ENCODE measurements around the gene NT5C2.
A peak's percentile ranks its signal among the peaks of the same experiment; 100 is the strongest.
"Not testable (repeated sequence)": the region's sequence is repeated elsewhere in the genome, so short reads cannot be mapped to it uniquely, and the experiment has no call there.

The NT5C2 gene

DNA sequence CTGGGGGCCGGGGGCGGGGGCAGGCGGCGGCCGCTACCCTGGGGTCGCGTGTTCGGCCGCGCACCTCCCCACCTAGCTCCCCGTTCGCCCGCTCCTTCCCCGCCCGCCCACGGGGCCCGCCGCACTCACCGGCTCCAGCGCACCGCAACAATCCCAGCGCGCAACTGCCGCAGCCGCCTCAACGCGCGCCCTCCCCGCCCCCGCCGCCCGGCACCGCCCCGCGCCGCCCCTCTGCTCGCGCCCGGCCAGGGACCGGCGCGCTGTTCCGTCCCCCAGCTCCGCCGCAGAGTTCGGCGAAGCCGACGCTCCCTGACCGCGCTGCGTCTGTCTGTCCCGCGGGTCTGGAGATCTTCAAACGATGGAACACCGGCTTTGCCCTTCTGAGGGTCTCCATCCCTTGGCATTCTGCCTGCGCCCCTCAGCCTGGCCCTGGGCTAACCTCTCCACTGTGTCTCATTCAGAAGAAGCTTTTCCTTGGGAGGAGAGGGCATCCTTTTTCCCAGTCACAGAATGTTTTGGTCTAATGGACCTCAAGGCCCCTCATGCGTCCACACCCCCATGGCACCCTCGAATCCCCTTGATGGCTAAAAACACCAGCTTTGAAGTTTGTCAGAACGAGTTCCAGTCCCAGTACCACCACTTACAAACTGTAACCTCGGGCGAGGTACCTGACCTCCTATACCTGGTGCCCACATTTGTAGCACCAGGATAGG lies at the start of gene NT5C2:
TSS of gene NT5C2 (minus strand) at position 166 of the 713 bp plus-strand sequence. CDS start 18,314 bp downstream, outside the sequence.
- DNase-seq (ENCODE audit: low spot score): peak; percentile 81

DNA sequence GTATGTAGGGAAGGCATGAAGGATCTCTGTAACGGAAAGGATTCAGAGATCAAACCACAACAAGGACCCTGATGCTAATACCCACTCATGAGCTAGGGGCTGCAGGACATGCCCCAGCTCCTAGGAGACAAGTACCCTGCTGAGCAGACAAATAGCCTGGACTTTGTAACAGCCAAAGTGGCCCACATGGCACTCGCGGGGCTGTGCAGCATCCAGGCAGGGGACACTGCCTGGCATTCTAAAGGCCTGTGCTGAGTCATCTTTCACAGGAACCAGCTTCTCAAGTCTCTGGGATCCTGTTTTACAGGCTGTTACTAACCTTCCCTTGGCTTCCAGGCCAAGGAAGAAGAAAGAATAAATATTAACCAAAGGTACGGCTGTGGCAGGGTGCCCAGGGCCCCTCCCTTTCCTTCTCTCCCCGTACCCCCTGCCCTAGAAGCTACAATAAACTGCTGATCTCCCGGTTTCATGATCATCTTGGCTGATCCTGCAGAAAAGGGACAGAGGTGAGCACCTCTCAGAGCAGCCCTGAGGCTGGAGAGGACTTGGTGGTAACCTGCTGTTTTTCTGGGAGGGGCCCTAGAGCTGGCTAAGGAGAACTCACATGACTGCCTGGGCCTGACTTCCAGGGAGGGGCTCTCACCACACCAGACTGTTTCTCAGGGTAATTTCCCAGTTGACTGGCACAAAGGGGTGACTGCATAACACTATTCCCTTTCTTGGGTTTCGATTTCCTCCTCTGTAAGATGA lies 48.4 kb upstream of the NT5C2 start:
- peak; percentile 97 for DNase-seq (ENCODE audit: low spot score)

DNA sequence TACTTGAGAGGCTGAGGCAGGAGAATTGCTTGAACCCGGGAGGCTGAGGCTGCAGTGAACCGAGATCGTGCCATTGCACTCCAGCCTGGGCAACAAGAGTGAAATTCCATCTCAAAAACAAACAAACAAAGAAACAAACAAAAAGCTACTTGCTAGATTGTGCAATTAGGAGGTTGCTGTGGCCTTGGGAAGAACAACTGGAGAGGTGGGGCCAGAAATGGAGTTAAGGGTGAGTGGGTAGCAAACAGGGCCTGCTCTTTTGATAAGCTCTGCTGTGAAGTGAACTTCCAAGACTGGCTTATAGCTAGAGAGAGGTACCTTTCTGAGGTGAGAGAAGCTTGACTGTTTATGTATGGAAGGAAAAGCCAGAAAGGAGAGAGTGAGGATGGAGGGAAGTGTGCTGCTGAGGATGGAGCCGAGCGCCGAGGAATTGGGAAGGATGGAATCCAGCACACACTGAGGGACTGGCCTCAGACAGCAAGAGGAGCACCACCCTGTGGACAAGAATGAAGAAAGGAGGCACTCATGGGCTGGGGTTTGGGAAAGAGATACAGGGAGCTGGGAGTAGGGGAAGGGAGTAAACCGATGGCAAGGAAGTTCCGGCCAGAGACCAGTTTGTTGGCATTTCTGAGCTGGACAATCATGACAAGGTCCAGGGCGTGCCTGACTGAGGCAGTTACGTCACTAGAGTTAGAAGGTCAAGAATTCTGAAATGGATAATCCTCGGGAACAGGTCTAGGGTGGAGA lies 45.6 kb upstream of the NT5C2 start:
- DNase-seq (ENCODE audit: low spot score): peak; percentile 76

DNA sequence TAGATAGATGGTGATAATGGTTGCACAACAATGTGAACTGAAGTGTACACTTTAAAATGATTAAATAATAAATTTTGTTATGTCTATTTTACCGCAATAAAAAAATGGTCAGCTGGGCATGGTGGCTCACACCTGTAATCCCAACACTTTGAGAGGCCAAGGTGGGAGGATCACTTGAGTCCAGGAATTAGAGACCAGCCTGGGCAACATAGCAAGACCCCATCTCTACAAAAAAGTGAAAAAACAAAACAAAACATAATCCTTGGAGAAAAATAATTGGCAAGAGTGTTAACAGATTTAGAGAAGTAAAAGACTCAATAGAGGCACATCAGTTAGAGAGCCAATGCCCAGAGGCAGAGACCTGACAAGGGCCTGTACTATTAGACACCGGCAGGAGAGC lies 42.7 kb upstream of the NT5C2 start:
- DNase-seq (ENCODE audit: low spot score): no peak

DNA sequence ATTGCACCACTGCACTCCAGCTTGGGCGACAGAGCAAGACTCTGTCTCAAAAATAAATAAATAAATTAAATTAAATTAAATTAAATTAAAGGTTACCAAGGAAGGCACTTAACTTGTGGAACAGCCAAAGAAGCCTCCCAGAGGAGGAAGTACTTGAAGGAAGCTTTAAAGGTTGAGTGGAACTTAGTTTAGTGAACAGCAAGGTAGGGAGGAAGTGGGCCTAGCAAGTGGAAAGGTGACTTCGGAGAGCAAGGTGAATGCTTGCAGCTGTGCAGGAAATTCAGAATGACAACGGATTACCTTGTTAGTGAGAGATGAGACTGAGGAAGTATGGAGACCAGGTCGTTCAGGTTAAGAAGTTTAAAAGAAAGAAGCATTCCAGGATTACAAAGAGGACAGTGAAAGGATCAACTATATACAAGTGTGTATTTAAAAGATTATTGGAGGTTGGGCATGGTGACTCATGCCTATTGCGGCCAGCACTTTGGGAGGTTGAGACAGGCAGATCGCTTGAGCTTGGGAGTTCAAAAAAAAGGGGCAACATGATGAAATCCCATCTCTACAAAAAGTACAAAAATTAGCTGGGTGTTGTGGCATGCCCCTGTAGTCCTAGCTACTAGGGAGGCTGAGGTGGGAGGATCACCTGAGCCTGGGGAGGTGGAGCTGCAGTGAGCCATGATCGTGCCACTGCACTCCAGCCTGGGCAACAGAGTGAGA lies 39.9 kb upstream of the NT5C2 start:
- DNase-seq (ENCODE audit: low spot score): peak; percentile 38

DNA sequence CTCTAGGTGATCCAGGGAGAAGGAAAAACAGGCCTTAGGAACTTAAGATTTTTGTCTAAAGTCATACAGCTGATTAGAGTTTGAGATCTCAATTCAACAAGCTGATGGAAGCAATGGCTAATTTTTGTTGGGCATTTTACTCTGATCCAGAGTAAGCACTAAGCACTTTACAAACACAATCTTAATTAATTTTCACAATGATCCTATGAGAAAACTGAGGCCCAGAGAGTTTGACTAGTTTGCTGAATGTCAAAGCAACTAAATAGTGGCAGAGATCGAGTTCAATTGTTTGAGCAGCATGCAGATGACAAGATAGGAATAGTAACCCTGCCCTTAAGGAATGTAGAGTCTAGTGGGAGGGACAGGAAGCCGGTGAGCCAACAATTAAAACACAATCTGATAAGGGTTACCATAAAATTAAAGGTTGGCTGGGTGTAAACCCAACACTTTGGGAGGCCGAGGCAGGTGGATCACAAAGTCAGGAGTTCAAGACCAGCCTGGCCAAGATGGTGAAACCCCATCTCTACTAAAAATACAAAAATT lies 39.1 kb upstream of the NT5C2 start:
- peak; percentile 63 for DNase-seq (ENCODE audit: low spot score)

DNA sequence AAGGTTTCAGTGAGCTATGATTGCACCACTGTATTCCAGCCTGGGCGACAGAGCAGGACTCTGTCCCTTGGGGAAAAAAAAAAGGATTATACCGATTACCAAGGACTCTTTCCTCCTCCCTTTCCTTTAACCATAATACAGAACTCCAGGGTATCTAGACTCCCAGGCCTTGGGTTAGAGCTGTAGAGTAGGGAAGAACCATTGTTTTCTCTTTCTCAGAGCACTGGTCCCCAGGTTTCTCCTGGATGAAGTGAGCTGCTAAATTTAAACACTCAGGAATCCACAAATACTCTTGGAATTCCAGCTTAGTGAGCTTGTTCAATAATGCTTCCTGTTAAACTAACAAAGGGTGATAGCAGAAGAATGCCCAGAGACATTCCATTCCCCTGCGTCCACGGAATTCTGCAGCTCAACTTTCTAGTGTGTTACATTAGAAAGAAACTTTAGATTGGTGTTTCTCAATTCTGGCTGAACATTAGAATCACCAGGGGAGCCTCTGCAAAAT lies 38.0 kb upstream of the NT5C2 start:
- peak; percentile 97 for DNase-seq (ENCODE audit: low spot score)

DNA sequence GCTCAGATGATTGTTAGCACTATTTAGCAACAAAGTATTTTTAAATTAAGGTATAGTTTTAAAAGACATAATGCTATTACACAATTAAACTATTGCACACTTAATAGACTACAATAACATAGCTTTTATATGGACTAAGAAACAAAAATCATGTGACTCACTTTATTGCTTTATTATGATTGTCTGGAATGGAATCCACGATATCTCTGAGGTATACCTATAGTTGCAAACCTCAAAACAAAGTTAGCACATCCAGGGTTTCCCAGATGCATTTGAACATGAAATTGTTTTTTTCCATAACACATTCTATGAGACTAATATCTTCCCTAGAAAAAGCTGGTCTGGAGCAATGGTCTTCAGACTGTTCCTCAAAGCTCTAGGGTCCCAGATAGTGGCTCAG lies 34.3 kb upstream of the NT5C2 start:
- no peak for DNase-seq (ENCODE audit: low spot score)

DNA sequence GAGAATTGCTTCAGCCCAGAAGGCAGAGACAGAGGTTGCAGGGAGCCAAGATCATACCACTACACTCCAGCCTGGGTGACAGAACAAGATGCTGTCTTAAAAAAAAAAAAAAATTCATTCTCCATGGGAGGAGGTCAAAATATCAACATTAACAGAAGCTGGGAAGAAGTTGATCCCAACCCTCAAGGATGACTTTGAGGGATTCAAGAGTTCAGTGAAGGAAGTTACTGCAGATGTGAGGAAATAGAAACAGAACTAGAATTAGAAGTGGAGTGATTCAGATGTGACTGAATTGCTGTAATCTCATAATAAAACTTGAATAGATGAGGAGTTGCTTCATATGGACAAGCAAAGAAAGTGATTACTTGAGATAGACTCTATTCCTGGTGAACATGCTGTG lies 32.9 kb upstream of the NT5C2 start:
- no peak for DNase-seq (ENCODE audit: low spot score)

DNA sequence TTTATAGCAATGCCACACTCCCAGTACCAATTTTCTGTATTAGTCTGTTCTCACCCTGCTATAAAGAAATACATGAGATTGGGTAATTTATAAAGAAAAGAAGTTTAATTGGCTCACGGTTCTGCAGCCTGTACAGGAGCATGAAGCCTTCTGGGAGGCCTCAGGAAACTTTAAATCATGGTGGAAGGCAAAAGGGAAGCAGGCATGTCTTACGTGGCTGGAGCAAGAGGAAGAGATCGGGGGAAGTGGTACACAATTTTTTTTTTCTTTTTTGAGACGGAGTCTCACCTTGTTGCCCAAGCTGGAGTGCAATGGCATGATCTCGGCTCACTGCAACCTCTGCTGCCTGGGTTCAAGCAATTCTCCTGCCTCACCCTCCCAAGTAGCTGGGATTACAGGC lies 31.6 kb upstream of the NT5C2 start:
- not testable (repeated sequence) for DNase-seq (ENCODE audit: low spot score)

DNA sequence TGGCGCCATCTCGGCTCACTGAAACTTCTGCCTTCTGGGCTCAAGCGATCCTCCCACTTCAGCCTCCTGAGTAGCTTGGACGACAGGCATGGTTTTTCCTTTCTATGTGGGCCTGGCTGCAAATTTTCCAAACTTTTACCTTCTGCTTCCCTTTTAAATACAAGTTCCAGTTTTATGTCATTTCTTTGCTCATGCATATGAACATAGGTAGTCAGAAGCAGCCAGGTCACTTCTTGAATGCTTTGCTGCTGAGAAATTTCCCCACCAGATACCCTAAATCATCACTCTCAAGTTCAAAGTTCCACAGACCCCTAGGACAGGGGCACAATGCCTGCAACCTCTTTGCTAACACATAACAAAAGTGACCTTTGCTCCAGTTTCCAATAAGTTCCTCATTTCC lies 31.1 kb upstream of the NT5C2 start:
- DNase-seq (ENCODE audit: low spot score): no peak

DNA sequence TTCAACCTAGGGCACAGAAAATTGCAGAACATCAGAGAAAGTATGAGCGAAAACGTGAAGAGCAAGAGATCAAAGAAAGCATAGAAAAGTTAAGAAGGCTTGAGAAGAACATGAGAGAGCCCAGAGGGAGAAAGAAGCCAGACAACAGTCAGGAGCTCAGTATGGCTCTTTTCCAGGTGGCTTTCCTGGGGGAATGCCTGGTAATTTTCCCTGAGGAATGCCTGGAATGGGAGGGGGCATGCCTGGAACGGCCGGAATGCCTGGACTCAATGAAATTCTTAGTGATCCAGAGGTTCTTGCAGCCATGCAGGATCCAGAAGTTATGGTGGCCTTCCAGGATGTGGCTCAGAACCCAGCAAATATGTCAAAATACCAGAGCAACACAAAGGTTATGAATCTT lies 23.3 kb upstream of the NT5C2 start:
- DNase-seq (ENCODE audit: low spot score): peak; percentile 30

DNA sequence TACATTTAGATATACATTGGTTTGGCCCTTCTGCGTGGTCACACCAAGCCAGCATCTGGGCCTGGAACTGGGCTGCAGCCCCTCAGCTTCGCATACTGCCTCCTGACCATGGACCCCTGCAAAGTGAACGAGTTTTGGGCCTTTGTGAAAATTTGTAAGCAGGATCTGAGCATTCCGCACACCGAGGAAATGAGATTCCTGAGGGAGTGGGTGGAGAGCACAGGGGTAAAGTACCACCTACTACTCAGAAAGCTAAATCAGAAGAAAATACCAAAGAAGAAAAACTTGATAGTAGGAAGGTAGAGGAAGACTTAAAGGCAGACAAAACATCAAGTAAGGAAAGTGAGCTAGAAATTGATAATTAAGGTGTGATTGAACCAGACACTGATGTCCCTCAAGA lies 22.5 kb upstream of the NT5C2 start:
- DNase-seq (ENCODE audit: low spot score): no peak

DNA sequence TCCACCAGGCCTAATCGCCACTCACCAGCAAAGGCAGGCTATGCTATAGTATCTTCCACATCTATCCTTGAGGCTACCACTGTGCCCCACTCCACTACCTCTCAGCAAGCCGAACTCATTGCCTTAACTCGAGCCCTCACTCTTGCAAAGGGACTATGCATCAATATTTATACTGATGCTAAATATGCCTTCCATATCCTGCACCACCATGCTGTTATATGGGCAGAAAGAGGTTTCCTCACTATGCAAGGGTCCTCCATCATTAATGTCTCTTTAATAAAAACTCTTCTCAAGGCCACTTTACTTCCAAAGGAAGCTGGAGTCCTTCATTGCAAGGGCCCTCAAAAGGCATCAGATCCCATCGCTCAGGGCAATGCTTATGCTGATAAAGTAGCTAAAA lies 17.2 kb upstream of the NT5C2 start:
- DNase-seq (ENCODE audit: low spot score): not testable (repeated sequence)

DNA sequence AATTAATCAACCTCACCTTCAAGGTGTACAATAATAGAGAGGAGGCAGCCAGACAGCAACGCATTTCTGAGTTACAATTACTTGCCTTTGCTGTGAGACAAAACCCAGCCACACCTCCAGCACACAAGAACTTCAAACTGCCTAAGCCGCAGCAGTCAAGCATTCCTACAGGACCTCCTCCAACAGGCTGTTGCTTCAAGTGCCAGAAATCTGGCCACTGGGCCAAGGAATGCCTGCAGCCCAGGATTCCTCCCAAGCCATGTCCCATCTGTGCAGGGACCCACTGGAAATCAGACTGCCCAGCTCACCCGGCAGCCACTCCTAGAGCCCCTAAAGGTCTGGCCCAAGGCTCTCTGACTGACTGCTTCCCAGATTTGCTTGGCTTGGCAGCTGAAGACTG lies 14.6 kb upstream of the NT5C2 start:
- DNase-seq (ENCODE audit: low spot score): not testable (repeated sequence)

DNA sequence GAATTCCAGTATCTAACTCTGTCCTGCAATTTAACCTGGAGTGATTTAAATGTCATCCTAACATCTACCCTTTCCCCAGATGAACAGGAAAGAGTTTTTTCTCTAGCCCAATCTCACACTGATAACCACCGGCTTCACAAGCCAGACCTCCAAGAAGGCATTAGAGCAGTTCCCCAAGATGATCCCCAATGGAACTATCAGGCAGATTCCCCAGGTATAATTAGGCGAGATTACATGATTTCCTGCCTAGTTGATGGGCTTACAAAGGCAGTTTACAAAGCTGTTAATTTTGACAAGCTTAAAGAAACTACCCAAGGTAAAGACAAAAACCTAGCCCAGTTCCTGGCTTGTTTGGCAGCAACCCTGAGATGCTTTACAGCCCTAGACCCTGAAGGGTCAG lies 14.1 kb upstream of the NT5C2 start:
- DNase-seq (ENCODE audit: low spot score): no peak

DNA sequence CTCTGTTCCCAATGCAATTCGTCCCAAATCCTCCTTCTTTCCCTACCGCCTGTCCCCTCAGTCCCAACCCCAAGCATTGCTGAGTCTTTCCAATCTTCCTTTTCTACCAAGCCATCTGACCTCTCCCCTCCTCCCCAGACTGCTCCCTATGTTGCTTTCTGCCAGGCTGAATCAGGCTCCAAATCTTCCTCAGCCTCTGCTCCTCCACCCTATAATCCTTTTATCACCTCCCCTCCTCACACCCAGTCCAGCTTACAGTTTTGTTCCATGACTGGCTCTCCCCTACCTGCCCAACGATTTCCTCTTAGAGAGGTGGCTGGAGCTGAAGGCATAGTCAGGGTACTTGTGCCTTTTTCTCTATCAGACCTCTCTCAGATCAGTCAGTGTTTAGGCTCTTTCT lies 13.6 kb upstream of the NT5C2 start:
- not testable (repeated sequence) for DNase-seq (ENCODE audit: low spot score)

DNA sequence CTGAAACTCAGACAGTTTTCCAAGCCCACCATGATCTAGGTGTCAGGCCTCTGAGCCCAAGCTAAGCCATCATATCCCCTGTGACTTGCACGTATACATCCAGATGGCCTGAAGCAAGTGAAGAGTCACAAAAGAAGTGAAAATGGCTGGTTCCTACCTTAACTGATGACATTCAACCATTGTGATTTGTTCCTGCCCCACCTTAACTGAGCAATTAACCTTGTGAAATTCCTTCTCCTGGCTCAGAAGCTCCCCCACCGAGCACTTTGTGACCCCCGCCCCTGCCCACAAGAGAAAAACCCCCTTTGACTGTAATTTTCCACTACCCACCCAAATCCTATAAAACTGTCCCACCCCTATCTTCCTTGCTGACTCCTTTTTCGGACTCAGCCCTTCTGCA lies 12.3 kb upstream of the NT5C2 start:
- DNase-seq (ENCODE audit: low spot score): not testable (repeated sequence)

DNA sequence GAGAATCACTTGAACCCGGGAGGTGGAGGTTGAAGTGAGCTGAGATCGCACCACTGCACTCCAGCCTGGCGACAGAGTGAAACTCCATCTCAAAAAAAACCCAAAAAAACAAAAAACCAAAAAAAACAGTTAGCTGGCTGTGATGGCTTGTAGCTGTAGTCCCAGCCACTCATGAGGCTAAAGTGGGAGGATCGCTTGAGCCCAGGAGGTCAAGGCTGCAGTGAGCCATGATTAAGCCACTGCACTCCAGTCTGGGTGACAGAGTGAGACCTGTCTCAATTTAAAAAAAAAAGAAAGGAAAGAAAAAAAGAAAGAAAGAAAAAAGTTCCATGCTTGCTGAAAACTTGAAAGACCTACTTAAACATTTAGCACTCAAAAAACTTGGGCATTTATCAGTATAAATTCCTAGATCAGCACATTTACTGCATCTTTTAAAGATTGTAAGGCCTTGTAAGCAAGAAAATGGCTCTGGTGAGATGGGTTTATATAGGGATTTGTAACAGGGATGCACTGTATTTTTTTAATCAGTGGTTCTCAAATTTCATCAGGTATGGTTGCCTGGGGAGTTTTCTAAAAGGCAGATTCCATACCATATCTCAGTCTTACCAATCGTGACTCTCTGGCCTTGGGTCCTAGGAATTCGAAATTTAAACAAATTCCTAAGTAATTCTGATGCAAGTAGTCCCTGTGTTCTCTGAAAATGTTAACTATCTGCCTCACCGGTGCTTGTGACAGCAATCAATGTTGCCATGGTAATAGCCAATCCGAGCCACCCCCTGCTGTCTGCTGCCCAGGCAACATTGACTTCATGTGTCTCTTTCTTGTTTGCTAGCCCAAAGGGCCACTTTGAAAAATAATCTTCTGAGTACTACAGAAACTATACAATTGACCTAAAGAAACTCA lies 11.5 kb upstream of the NT5C2 start:
- no peak for DNase-seq (ENCODE audit: low spot score)

DNA sequence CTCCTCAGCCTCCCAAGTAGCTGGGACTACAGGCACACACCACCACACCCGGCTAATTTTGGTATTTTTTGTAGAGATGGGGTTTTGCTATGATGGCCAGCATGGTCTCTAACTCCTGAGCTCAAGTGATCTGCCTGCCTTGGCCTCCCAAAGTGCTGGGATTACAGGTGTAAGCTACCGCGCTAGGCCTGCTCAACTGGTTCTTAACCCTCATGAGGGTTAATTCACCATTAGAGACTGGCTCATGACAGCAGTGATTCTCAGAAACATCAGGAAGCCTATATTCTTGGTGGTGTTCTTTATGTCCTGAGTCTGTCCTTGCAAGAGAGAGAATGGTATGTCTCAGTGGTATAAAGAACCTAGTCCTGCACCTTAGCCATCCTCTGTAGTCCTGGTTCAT lies 10.4 kb upstream of the NT5C2 start:
- no peak for DNase-seq (ENCODE audit: low spot score)

DNA sequence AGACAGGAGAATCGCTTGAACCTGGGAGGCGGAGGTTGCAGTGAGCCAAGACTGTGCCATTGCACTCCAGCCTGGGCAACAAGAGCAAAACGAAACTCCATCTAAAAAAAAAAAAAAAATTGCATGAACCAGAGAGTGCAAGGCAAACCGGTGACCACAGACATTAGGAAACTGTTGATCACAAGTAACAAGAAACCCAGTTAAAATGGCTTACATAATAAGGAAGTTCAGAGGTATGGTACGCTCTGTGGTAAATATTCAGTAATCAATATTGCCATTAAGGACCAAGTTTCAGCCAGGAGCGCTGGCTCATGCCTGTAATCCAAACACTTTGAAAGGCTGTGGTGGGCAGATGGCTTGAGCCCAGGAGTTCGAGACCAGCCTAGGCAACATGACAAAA lies 9.2 kb upstream of the NT5C2 start:
- no peak for DNase-seq (ENCODE audit: low spot score)

Measured in kidney tubule cell (primary cell).